GM15510 (cell line): ENCODE results near the gene CHD9.
A peak's percentile ranks its signal among the peaks of the same experiment; 100 is the strongest.

Experiments
- POLR2A ChIP-seq: IDR thresholded peaks from 3 replicates; pipeline ENCODE4 v1.6.1; 2011; ENCODE audit warnings: borderline replicate concordance; ENCODE audit not compliant: insufficient read length; ENCODE audit errors: extremely low read depth

CHD9 gene

DNA sequence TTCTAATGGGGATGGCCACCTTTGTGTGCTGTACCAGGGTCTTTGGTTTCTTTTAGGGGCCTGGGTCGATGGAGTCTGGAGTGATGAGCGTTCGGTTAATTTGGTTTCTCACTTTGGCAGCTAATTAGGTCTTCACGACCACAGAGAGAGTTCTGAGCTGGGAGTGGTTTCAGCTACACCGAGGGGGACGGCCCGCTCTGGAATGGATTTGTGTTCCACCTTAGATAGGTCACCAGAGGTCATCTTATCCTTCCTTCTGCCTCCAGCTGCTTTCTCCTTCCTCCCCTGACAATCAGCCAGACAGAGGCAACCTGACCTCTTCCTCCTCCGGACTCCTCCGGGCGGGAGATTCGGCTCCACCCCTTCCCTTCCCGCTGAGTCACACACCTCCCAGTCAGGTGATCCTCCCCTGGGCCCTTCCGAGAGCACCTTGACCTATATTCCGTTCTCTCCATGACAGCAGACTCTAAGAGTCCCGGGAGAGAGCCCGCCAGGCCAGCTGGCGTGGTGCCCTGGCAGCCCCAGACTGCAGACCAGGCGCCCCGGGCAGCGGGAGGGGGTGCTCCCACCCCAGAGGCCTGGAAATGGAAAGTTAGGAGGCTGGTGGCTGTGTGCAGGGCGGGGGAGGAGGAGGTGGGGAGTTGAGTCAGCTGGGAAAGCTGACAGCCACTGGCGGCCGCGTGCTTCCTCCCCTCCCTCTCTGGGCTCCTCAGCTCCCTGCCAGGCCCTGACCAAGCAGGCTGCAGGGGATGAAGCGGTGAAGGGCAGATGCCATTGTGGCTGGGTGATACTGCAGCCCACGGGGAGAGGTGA, 44.7 kb downstream of the CHD9 start:
- peak; percentile 42 for TF ChIP-seq POLR2A

DNA sequence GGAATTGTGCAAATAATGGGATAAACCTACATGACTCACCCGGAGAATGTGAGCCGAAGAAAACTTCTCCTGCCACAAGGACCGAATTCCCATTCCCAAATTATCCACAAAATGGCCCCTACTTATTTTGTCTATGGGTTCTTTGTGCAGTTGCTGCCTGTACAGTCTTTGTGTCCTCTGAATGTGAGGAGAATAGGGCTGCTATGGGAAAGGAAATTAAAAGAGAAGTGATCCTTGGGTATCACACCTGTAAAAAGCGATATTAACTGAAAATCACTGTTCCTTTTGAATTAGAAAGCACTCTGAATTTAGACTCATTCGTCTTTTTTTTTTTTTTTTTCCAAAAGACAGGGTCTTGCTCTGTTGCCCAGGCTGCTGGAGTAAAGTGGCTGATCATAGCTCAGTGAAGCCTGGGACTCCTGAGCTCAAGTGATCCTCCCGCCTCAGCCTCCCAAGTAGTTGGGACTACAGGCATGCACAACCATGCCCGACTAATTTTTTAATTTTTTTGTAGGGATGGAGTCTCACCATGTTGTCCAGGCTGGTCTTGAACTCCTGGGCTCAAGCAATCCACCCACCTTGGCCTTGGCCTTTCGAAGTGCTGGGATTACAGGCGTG, 45.4 kb downstream of the CHD9 start:
- TF ChIP-seq POLR2A = no peak

DNA sequence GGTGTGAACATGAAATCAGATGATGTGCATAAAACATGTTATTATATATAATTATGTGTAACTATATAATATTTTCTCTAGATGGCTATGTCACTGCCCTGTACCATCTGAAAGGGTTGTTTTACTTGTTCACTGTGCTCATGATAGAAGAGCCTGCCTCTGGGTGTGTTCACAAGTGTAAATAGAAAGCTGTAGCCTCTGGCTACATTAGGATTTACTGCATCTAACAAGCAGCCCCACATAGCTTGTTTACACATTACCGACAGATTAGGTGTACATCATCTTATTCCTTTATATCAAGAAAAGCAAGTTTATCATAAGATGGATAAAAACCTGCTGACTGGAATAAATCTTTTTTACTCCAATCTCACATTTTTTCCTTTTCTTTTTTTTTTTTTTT, 46.1 kb downstream of the CHD9 start:
- no peak for TF ChIP-seq POLR2A

DNA sequence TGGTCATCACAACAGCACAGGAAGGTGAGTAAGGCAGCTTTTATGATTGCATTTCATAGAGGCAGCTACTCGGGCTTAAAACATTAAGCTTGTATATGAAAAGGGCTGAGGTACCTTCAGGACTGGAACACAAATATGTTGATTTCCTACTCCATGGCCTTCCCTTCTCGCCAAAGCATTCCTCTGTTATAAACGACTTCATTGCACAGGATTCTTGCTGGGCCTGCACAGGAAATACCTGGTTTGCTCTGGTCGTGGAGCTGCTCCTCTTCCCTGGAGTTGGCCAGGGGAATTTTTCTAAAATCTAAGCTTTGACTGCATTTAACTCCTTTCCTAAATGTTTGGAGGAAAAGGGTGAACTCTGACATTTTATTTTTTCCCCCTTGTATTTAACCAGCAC, 49.0 kb downstream of the CHD9 start:
- TF ChIP-seq POLR2A = no peak

DNA sequence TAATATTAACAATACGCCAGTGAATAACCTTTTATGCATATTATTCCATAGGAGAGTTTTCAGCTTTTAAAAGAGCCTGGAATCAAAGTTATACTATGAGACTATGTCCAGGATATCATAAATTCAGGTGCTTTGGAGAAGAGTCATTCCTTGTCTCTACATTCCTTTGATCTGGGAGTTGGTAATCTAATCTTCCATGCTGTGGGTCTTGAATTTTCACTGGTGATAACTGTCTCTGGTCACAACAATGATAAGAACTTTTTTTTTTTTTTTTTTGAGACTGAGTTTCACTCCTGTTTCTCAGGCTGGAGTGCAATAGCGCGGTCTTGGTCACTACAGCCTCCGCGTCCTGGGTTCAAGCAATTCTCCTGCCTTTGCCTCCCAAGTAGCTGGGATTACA, 50.8 kb downstream of the CHD9 start:
- TF ChIP-seq POLR2A = no peak

DNA sequence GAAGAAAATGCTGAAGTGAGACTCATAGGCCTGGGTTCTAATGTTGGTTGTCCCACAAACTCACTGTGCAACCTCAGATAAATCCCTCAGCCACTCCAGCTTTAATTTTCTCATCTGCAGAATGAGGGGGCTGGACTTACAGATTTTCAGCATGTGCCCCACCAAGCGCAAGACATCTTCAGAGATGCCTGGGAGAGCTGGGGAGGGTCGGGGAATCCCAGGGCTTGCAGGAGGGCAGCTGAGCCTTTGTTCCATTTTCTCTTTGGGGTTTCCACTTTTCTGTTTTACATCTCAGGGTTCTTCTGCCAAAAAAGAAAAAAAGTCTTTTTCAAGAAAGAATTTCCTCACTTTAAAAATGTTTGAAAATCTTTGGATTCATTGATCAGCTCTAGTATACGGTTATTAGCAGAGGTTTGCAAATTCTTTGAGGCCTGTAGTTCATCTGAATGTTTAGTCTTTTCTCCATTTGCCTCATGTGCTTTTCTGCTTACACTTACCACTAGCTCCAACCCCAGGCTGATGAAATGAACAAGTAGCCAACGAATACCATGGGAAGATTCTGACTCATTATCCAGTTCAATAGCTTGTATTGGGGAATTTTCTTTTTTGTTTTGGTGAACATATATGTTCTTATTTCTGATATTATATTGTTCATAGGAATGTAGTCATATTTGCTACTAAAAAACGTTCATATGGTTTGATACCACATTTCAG, 56.4 kb downstream of the CHD9 start:
- no peak for TF ChIP-seq POLR2A

DNA sequence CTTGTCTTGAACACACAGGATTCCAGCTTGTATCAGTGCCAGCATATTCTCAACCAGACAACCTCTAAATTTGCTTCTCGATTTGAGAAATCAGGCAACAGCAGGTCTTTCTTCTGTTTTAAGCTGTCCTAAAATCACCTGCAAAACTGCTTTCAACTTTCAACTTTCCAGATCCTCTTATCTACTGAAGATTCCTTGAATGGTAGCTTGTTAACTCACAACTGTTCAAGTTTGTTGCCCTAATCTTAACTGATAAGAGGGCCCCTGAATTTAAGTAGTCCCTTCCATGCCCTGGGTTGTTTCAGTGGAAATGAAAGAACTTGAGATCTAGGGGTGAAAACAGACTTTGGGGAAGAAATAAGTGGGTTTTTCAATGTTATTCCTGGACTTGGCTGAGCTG, 57.2 kb downstream of the CHD9 start:
- TF ChIP-seq POLR2A = no peak

DNA sequence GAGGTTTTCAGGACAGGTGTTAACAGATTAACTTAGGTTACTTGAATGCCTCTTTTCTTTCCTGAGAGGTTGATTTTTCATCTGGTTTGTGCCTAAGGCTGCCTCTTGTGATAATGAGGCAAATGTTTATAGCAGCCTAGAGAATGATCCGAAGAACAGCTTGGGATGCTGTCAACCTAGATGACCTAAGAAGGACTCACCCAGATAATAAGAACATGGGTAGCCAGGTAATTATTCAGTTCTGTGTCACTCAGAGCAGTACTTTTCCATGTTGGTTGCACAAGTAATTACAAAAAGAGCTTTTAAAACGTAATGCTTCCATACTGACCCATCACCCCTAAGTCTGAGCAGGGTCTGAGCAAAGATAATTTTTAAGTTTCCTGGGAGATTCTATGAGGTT, 60.3 kb downstream of the CHD9 start:
- no peak for TF ChIP-seq POLR2A

DNA sequence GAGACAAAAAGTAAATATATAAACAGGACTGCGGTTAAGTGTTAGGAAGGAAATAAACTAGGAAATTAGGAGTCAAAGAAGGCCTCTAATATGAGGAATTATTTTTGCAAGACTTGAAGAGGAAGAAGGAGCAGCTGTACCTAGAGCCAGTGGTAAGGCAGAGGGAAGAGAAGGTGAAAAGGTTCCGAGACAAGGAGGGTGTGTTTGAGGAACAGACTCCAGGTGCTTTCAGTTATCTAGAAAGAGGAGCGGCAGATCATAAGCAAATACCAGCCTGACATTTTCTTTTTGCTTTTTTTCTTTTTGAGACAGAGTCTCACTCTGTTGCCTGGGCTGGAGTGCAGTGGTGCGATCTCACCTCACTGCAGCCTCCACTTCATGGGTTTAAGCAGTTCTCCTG, 61.0 kb downstream of the CHD9 start:
- no peak for TF ChIP-seq POLR2A

DNA sequence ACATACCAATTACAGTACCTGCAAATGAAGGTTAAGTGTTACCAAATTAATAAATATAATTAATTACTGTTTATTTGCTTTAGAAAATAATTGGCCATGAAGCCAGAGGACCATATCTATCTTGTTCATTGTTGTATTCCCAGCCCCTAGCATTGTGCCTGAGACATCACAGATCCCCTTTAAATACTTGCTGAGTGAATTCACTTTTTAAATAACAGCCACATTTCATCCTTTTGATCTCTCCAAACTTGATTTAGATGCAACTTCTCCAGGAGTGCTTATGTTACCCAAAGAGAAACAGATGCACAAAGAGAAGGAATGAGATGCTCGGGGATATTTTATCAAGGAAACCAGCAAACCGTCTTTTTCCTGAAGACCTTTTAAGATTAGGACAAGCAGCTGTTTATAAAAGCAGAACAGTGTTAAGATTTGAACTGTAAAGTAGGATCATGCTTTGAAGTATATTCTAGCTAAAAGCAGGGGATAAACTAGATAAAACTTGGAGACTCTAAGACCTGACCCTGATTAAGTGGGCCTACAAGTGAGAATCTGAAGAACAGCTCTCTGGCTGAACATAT, 66.3 kb downstream of the CHD9 start:
- no peak for TF ChIP-seq POLR2A

DNA sequence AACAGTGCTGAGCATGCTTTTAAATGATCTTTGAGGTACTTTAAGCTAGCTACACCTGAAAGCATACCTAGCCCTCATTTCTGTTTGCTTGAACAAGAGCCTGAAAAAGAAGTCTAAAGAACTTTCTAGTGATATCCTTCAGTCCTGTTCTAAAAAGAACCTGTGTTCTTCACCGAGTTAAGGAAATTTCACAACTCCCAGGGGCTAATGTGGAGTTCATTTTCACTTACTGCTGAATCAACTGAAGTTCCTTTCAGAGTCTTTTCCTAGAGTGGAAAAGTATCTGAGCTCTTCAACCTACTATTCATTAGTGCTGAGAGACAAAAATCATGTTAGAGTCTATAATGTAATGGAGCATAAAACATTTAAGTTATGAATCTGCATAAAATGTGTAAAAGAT, 66.9 kb downstream of the CHD9 start:
- TF ChIP-seq POLR2A = no peak

DNA sequence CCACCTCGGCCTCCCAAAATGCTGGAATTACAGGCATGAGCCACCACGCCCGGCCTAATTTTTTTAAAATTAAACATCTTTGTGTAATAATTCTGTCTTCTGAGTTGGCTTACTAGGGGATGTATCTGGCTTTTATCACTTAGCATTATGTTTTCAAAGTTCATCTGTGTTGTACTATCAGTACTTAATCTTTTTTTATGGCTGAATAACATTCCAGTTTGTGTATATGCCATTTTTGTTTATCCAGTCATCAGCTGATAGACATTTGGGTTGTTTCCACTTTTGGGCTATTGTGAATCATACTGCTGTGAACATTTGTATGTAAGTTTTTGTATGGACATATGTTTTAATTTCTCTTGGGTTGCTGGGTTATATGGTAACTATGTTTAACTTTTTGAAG, 69.0 kb downstream of the CHD9 start:
- TF ChIP-seq POLR2A = no peak

DNA sequence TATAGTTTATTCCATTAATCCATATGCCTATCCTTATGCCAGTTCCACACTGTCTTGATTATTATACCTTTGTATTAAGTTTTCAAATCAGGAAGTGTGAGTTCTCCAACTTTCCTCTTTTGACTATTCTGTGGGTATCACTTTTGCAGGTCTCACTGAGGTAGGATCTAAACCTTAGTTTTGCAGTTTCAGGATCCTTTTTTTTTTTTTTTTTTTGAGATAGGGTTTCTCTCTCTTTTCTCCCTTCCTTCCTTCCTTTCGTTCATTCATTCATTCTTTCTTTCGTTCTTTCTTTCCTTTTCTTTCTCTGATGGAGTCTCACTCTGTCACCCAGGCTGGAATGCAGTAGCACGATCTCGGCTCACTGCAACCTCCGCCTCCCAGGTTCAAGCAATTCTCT, 71.6 kb downstream of the CHD9 start:
- no peak for TF ChIP-seq POLR2A

DNA sequence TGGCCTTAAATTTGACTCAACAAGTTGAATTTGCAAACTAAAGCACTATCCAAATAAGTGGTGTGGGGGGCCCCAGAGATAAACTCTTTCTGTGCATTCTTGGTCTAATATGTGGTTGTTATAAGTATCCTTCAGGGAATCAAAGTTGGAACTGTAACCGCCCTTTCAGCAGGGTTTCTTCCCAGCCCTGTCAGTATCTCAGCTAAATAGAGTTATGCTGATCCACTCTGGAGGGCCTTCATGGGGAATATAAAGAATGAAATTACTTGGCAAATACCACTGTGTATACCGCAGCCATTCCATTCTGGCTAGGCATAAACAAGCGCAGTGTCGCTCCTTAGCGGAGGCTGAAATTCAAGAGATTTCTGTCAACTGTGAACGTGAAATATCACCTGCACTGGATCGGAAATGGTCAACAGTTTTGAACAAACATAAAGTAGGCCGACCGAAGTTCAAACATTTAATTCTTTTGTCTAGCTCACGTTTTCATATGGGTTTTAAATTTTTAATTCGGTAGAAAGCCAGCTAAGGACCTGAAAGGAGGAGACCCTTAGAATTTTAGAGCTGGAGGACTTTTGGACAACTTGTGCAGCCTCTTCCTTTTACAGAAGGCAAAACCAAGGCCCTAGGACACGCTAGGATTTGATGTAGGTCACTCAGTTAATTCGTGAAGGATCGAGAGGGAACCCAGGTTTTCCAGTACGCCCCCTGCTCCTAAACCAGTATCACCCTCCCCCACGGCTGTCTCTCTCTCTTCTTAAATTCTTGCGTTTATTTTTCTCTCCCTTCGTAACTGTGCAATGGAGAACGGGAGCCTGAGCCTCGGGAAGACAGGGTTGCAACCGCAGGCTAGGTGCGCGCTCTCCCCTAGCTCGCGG, 74.7 kb downstream of the CHD9 start:
- TF ChIP-seq POLR2A = no peak

DNA sequence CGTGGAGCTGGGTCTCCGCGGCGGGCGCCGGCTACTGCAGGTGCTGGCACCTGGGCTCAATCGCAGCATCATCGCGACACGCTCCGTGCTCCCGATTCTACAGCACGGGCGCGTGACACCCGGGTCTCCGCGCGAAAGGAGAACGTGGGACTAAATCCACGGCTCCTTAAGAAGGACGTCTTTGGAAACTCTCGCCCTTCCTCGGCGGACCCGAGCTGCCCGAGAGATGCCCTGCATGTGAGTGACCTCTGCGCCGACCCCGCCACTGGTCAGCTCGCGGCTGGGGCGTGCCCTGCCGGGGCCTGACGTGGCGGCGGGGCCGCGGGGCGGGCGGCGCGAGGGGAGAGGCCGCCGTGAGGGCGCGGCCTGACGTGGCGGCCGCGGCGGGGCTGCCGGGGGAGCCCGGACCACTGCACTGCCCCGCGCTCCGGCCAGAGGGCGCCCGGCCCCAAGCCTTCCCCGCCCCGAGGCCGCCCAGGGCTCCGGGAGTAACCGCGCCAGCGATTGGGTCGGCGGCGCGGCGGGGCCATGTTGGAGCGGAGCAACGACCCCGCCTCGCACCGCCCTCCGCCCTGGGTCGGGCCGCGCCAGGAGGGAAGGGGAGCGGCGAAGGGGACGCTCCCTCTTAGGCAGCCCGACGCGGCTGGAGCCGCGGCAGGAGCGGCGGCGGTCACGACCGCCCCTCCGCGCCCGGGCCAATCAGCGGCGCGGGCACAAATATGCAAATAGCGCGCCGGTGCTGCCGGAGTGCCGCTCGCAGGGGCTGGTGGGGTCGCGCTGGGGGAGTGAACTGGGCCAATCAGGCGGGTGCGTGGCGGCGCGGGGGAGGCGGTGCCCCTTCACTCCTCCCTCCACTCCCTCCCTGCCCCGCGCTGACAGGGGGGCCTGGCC, 75.6 kb downstream of the CHD9 start:
- TF ChIP-seq POLR2A = no peak

DNA sequence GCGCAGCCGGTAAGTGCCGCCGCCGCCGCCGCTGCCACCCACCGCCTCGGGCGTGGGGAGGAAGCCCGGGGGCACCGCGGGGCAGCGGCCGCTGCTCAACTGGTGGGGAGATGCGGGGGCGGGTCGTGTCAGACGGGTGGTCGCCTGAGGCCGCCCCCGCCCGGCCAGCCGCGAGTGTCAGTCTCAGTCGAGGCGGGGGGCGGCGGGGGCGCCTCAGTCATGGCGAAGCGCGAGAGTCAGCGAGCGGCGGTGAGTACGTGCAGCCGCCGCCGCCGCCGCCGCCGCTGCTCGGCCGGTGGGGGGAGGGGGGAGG, 76.2 kb downstream of the CHD9 start:
- no peak for TF ChIP-seq POLR2A
